Dermis blood vessel endothelial cell (primary cell): ENCODE data around the gene NCOA7. TPM values are rescaled to one million over a fixed set of nuclear protein-coding genes. Genes with fewer than 3 reads are reported as not detected.

ENCODE experiments used
- DNase-seq: peaks from one replicate; pipeline ENCODE4 v3.0.0; 2010
- total RNA-seq: library from RNA; depleted of rRNA; stranded (reverse); fragments of >200 nt; gene quantifications from 2 replicates; pipeline ENCODE4 v1.2.3, GENCODE V29; 2014

NCOA7 gene
- total RNA-seq = 71.6 and 111 TPM in 2 replicates

GRCh38 chr6:125790358-125791150, at the start of gene NCOA7:
Gene NCOA7 (plus strand): TSS chr6:125790960. CDS start chr6:125815355, 24,395 bp downstream.
- DNase-seq = peak; percentile 81

GRCh38 chr6:125741336-125741735, 49.4 kb upstream of the NCOA7 start:
- no peak for DNase-seq

GRCh38 chr6:125742024-125742423, 48.7 kb upstream of the NCOA7 start:
- DNase-seq = no peak

GRCh38 chr6:125742464-125743120, 48.2 kb upstream of the NCOA7 start:
- peak; percentile 5 for DNase-seq

GRCh38 chr6:125743604-125744003, 47.2 kb upstream of the NCOA7 start:
- DNase-seq = no peak

- DNase-seq = no peak
These were observed 45.3 kb upstream of the NCOA7 start for GRCh38 chr6:125745281-125746018.

- DNase-seq = no peak
These were observed 44.7 kb upstream of the NCOA7 start for GRCh38 chr6:125746019-125746414.

GRCh38 chr6:125746731-125747588, 43.8 kb upstream of the NCOA7 start:
- peak; percentile 50 for DNase-seq

GRCh38 chr6:125747589-125748405, 43.0 kb upstream of the NCOA7 start:
- DNase-seq = peak; percentile 28

- peak; percentile 48 for DNase-seq
These were observed 42.2 kb upstream of the NCOA7 start for GRCh38 chr6:125748406-125749172.

- DNase-seq = peak; percentile 91
These were observed 41.4 kb upstream of the NCOA7 start, which contains the start of gene HEY2 for GRCh38 chr6:125749173-125749864. Gene HEY2 (plus strand): TSS chr6:125749632. CDS start chr6:125749777, 145 bp downstream.

- DNase-seq = peak; percentile 14
These were observed 40.7 kb upstream of the NCOA7 start for GRCh38 chr6:125749865-125750691.

- DNase-seq = no peak
These were observed 39.9 kb upstream of the NCOA7 start for GRCh38 chr6:125750692-125751333.

- DNase-seq = no peak
These were observed 39.3 kb upstream of the NCOA7 start for GRCh38 chr6:125751334-125751916.

GRCh38 chr6:125752773-125753172, 38.0 kb upstream of the NCOA7 start:
- DNase-seq = no peak

- peak; percentile 69 for DNase-seq
These were observed 37.4 kb upstream of the NCOA7 start for GRCh38 chr6:125753218-125753936.

GRCh38 chr6:125753937-125754259, 36.9 kb upstream of the NCOA7 start:
- no peak for DNase-seq
